Measurements from ENCODE around the gene SGCE. TPM values are rescaled to one million over a fixed set of nuclear protein-coding genes. Genes with fewer than 3 reads are reported as not detected.

The SGCE gene
- total RNA-seq, 4 donors from 2014 or later, result 118 to 203 (median 161) TPM

DNA sequence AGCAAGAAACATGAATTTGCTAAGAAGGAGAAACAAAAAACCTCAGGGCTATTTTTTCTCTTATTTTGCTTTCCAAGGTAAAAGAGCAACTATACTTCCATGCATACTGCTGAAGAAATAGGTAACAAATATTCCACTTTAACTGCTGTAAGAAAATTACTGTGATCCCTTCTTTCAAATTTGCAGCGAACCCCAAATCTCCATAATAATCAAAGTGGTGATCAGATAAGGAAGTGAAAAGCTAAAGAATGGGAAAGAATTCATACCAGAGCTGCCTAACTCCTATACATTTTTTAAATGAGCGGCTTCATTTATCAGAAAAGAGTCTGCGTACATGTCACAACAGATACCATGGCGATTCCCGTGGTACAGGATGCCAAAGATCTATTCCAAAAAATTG is 7.2 kb downstream of the SGCE start:
- TF ChIP-seq POLR2A (IDR thresholded peaks at IDR 0.05) (no peak), EP300 (IDR thresholded peaks at IDR 0.05) (no peak), CTCF (IDR thresholded peaks at IDR 0.05) (no peak)
- Histone ChIP-seq H3K27me3 (no peaks in the 10 kb centered on the region), H3K9me3 (no peaks in the 10 kb centered on the region), H3K4me3 (no peak overlapping the region), H3K36me3 (no peaks in the 10 kb centered on the region), H3K4me1 (peaks cover 0 to 41% (median 0%) of the 10 kb centered on the region in 4 donors), H3K27ac (no peak overlapping the region)
- 90 to 92% methylated on average over 5 of the region's 5 CpGs for WGBS, 2 donors
- no peak for DNase-seq (ENCODE audit: low spot score in 2 of 2)

- H3K4me1 ChIP-seq, result peaks cover 0 to 29% (median 0%) of the 10 kb centered on the region in 4 donors
- H3K27ac ChIP-seq, result no peak overlapping the region
- 82 to 85% methylated on average over 3 of the region's 3 CpGs for WGBS, 2 donors
- H3K27me3 ChIP-seq, result no peaks in the 10 kb centered on the region
- DNase-seq (ENCODE audit: low spot score in 2 of 2), result no peak
- no peaks in the 10 kb centered on the region for H3K36me3 ChIP-seq
- H3K9me3 ChIP-seq, result no peaks in the 10 kb centered on the region
- no peak for TF ChIP-seq CTCF (IDR thresholded peaks at IDR 0.05)
- TF ChIP-seq EP300 (IDR thresholded peaks at IDR 0.05), result no peak
- no peak for TF ChIP-seq POLR2A (IDR thresholded peaks at IDR 0.05)
- H3K4me3 ChIP-seq, result no peak overlapping the region
Measured at GRCh38 chr7:94647295-94647694, 8.6 kb downstream of the SGCE start.

DNA sequence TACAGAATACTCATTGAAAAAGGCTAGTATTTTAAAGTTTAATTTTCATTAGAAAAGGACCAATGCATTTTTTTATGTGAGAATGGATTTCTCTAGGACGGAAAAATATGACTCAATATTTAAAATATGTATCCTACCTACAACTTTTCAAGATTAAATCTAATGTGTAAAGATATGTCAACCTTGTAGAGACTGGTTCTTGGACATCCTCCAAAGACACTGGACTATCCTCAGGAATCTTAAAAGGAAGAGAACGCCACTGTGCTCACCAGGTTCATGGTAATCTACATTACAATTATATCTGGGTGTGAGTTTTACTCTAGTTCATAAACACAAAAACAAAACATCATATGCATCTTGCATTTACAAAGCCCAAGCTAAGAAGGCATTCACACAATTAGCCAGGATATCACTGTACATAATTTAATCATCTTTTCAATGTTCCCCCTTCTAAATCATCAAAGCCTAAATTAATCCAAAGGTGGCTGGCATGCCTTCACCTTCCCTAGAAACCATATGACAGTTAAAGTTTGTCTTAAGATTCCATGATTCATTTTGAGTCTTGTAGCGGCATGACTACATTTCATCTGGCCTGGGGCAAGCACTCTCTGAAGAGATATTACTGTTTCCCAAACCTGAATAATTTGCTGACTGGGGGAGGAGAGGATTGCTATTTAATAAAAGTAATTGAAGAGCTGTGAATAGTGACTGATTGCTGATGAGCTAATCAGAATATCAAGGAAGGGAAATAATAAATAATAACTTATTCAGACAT is 12.0 kb downstream of the SGCE start:
- DNase-seq (ENCODE audit: low spot score in 2 of 2), result no peak
- Histone ChIP-seq H3K9me3 (no peaks in the 10 kb centered on the region), H3K27ac (no peak overlapping the region), H3K36me3 (peaks cover 0 to 9% (median 0%) of the 10 kb centered on the region in 3 donors), H3K4me3 (no peak overlapping the region), H3K27me3 (no peaks in the 10 kb centered on the region), H3K4me1 (peaks cover 0 to 5% (median 0%) of the 10 kb centered on the region in 4 donors)
- WGBS, 2 donors, result 77 to 92% methylated on average over 3 of the region's 3 CpGs
- no peak for TF ChIP-seq CTCF (IDR thresholded peaks at IDR 0.05)
- no peak for TF ChIP-seq EP300 (IDR thresholded peaks at IDR 0.05)
- no peak for TF ChIP-seq POLR2A (IDR thresholded peaks at IDR 0.05)

- H3K4me1 ChIP-seq, result no peaks in the 10 kb centered on the region
- no peak for DNase-seq (ENCODE audit: low spot score in 2 of 2)
- H3K4me3 ChIP-seq, result no peak overlapping the region
- TF ChIP-seq EP300 (IDR thresholded peaks at IDR 0.05) (no peak), CTCF (IDR thresholded peaks at IDR 0.05) (no peak)
- no peaks in the 10 kb centered on the region for H3K9me3 ChIP-seq
- no peaks in the 10 kb centered on the region for H3K27me3 ChIP-seq
- 93 to 94% methylated on average over 2 of the region's 2 CpGs for WGBS, 2 donors
- H3K27ac ChIP-seq, result no peak overlapping the region
- peaks cover 0 to 9% (median 0%) of the 10 kb centered on the region in 3 donors for H3K36me3 ChIP-seq
Measured at GRCh38 chr7:94642838-94643653, 12.9 kb downstream of the SGCE start.

- DNase-seq (ENCODE audit: low spot score in 2 of 2), result no peak
- Histone ChIP-seq H3K9me3 (no peaks in the 10 kb centered on the region), H3K4me1 (no peaks in the 10 kb centered on the region), H3K4me3 (no peak overlapping the region), H3K36me3 (peaks cover 0 to 9% (median 0%) of the 10 kb centered on the region in 3 donors), H3K27me3 (no peaks in the 10 kb centered on the region), H3K27ac (no peak overlapping the region)
- TF ChIP-seq EP300 (IDR thresholded peaks at IDR 0.05) (no peak), CTCF (IDR thresholded peaks at IDR 0.05) (no peak)
- 88 to 96% methylated on average over 1 of the region's 1 CpG for WGBS, 2 donors
Measured at GRCh38 chr7:94639384-94639783, 16.5 kb downstream of the SGCE start.

Measured in tibial nerve (tissue), 4 donors.